Parathyroid adenoma (tissue), 2 donors: ENCODE results near the gene NKX3-2.

Experiments used
- H2AFZ ChIP-seq: fragments of 300-600 bp; sonication (generic); one replicate; pipeline ENCODE4 v1.7.0; 2017; ENCODE audit warnings: antibody characterized with exemption, mild to moderate bottlenecking
- H3K27ac ChIP-seq: fragments of 300-600 bp; sonication (generic); one replicate; pipeline ENCODE4 v1.7.0; 2017
- H3K27me3 ChIP-seq: fragments of 300-600 bp; sonication (generic); one replicate; pipeline ENCODE4 v1.7.0; 2017; ENCODE audit warnings: low read length; ENCODE audit not compliant: control insufficient read depth, insufficient read depth
- H3K36me3 ChIP-seq: fragments of 300-600 bp; sonication (generic); one replicate; pipeline ENCODE4 v1.7.0; 2017; ENCODE audit warnings: low read length; ENCODE audit not compliant: control insufficient read depth, insufficient read depth
- H3K4me1 ChIP-seq: fragments of 300-600 bp; sonication (generic); one replicate; pipeline ENCODE4 v1.7.0; 2017; ENCODE audit warnings: control low read depth
- H3K4me2 ChIP-seq: fragments of 300-600 bp; sonication (generic); one replicate; pipeline ENCODE4 v1.7.0; 2017; ENCODE audit warnings: low read length
- H3K4me3 ChIP-seq: fragments of 300-600 bp; sonication (generic); one replicate; pipeline ENCODE4 v1.7.0; 2017; ENCODE audit warnings: low read depth, low read length
- H3K79me2 ChIP-seq: fragments of 300-600 bp; sonication (generic); one replicate; pipeline ENCODE4 v1.7.0; 2017; ENCODE audit warnings: control low read depth
- H3K9ac ChIP-seq: fragments of 300-600 bp; sonication (generic); one replicate; pipeline ENCODE4 v1.7.0; 2017; ENCODE audit warnings: mild to moderate bottlenecking
- H3K9me3 ChIP-seq: fragments of 300-600 bp; sonication (generic); one replicate; pipeline ENCODE4 v1.7.0; 2017; ENCODE audit warnings: low read length; ENCODE audit not compliant: control insufficient read depth
- CTCF ChIP-seq: fragments of 300-600 bp; sonication (generic); IDR thresholded peaks from one replicate; pipeline ENCODE4 v1.7.0; 2017; ENCODE audit warnings: antibody characterized with exemption, mild to moderate bottlenecking
- donor health status: primary hyperparathyroidism.

Gene NKX3-2

GRCh38 chr4:13504374-13504773 lies 39.9 kb downstream of the NKX3-2 start:
- H3K27ac ChIP-seq: no peak overlapping the region
- H3K79me2 ChIP-seq: no peaks in the 10 kb centered on the region
- H3K4me2 ChIP-seq: no peak overlapping the region
- H3K9me3 ChIP-seq: no peaks in the 10 kb centered on the region
- TF ChIP-seq CTCF: no peak
- no peak overlapping the region for H2AFZ ChIP-seq
- H3K4me1 ChIP-seq: no peaks in the 10 kb centered on the region
- H3K9ac ChIP-seq: no peak overlapping the region
- H3K4me3 ChIP-seq: no peak overlapping the region
- H3K27me3 ChIP-seq: no peaks in the 10 kb centered on the region
- no peaks in the 10 kb centered on the region for H3K36me3 ChIP-seq

GRCh38 chr4:13498469-13498868 lies 45.8 kb downstream of the NKX3-2 start:
- no peaks in the 10 kb centered on the region for H3K79me2 ChIP-seq
- no peak overlapping the region for H3K4me3 ChIP-seq
- no peaks in the 10 kb centered on the region for H3K9me3 ChIP-seq
- TF ChIP-seq CTCF: no peak
- H2AFZ ChIP-seq: no peak overlapping the region
- H3K27ac ChIP-seq: no peak overlapping the region
- H3K27me3 ChIP-seq: peaks cover 3% of the 10 kb centered on the region
- H3K36me3 ChIP-seq: no peaks in the 10 kb centered on the region
- H3K4me1 ChIP-seq: no peaks in the 10 kb centered on the region
- no peak overlapping the region for H3K4me2 ChIP-seq
- H3K9ac ChIP-seq: no peak overlapping the region

- peaks cover 3% of the 10 kb centered on the region for H3K27me3 ChIP-seq
- H3K27ac ChIP-seq: no peak overlapping the region
- no peak overlapping the region for H3K9ac ChIP-seq
- no peaks in the 10 kb centered on the region for H3K9me3 ChIP-seq
- H3K79me2 ChIP-seq: no peaks in the 10 kb centered on the region
- H3K4me2 ChIP-seq: no peak overlapping the region
- TF ChIP-seq CTCF: no peak
- no peak overlapping the region for H2AFZ ChIP-seq
- H3K36me3 ChIP-seq: no peaks in the 10 kb centered on the region
- H3K4me3 ChIP-seq: no peak overlapping the region
- no peaks in the 10 kb centered on the region for H3K4me1 ChIP-seq
Measured at GRCh38 chr4:13496605-13497004, 47.7 kb downstream of the NKX3-2 start.

GRCh38 chr4:13495753-13496152 lies 48.6 kb downstream of the NKX3-2 start:
- no peak overlapping the region for H3K9ac ChIP-seq
- H3K9me3 ChIP-seq: no peaks in the 10 kb centered on the region
- H3K36me3 ChIP-seq: no peaks in the 10 kb centered on the region
- H3K4me2 ChIP-seq: no peak overlapping the region
- no peaks in the 10 kb centered on the region for H3K79me2 ChIP-seq
- no peaks in the 10 kb centered on the region for H3K4me1 ChIP-seq
- H3K27me3 ChIP-seq: peaks cover 3% of the 10 kb centered on the region
- TF ChIP-seq CTCF: no peak
- H3K27ac ChIP-seq: no peak overlapping the region
- H3K4me3 ChIP-seq: no peak overlapping the region
- no peak overlapping the region for H2AFZ ChIP-seq

GRCh38 chr4:13493793-13494192 lies 50.5 kb downstream of the NKX3-2 start:
- Histone ChIP-seq H3K27me3 (peaks cover under 1% of the 10 kb centered on the region), H3K9me3 (no peaks in the 10 kb centered on the region), H3K27ac (no peak overlapping the region), H3K36me3 (no peaks in the 10 kb centered on the region), H2AFZ (no peak overlapping the region), H3K9ac (no peak overlapping the region), H3K4me2 (no peak overlapping the region), H3K4me1 (no peaks in the 10 kb centered on the region), H3K4me3 (no peak overlapping the region), H3K79me2 (no peaks in the 10 kb centered on the region)
- no peak for TF ChIP-seq CTCF
